GM23338 (cell line): ENCODE data around the gene GUCD1. TPM values are rescaled to one million over a fixed set of nuclear protein-coding genes. Genes with fewer than 3 reads are reported as not detected.

Source experiments
- ATAC-seq: fragments of 200-7000 bp; cut with Tn5 transposase; 3 replicates; pipeline ENCODE4 v1.9.1; 2020
- DNase-seq: peaks from one replicate; pipeline ENCODE4 v3.0.0-alpha.2; 2015; ENCODE audit warnings: low spot score
- H2AFZ ChIP-seq: fragments of 200-600 bp; sonication (generic); 2 replicates; pipeline ENCODE4 v1.8.0; 2016; ENCODE audit warnings: antibody characterized with exemption, mild to moderate bottlenecking, moderate library complexity
- H3F3A ChIP-seq: fragments of 200-600 bp; sonication (generic); replicated peaks from 2 replicates; pipeline ENCODE4 v1.8.0; 2017; ENCODE audit warnings: antibody characterized with exemption, mixed run types, low read depth
- H3K27ac ChIP-seq: fragments of 200-600 bp; sonication (generic); 2 replicates; pipeline ENCODE4 v1.6.1; 2016; ENCODE audit warnings: low read depth
- H3K27me3 ChIP-seq: fragments of 200-600 bp; sonication (generic); 2 replicates; pipeline ENCODE4 v1.8.0; 2016; ENCODE audit warnings: mild to moderate bottlenecking, mixed run types, moderate library complexity; ENCODE audit not compliant: insufficient read depth
- H3K36me3 ChIP-seq: fragments of 200-600 bp; sonication (generic); 2 replicates; pipeline ENCODE4 v1.8.0; 2016; ENCODE audit warnings: mild to moderate bottlenecking; ENCODE audit not compliant: insufficient read depth
- H3K4me1 ChIP-seq: fragments of 200-600 bp; sonication (generic); 2 replicates; pipeline ENCODE4 v1.8.0; 2016; ENCODE audit warnings: mild to moderate bottlenecking, moderate library complexity; ENCODE audit not compliant: insufficient read depth
- H3K4me2 ChIP-seq: fragments of 200-600 bp; sonication (generic); 2 replicates; pipeline ENCODE4 v1.7.1; 2017; ENCODE audit warnings: mixed run types
- H3K4me3 ChIP-seq: fragments of 200-600 bp; sonication (generic); 2 replicates; pipeline ENCODE4 v1.6.1; 2016; ENCODE audit warnings: mixed run types
- H3K79me2 ChIP-seq: fragments of 200-600 bp; sonication (generic); replicated peaks from 2 replicates; pipeline ENCODE4 v1.8.0; 2017; ENCODE audit warnings: mild to moderate bottlenecking; ENCODE audit not compliant: insufficient read depth
- H3K9me2 ChIP-seq: fragments of 200-600 bp; sonication (generic); 2 replicates; pipeline ENCODE4 v1.8.0; 2017; ENCODE audit not compliant: insufficient read depth
- H4K20me1 ChIP-seq: fragments of 200-600 bp; sonication (generic); replicated peaks from 2 replicates; pipeline ENCODE4 v1.8.0; 2017; ENCODE audit warnings: mild to moderate bottlenecking; ENCODE audit not compliant: insufficient read depth
- H3K27ac Mint-ChIP-seq: 2 replicates; pipeline ENCODE4 v1.8.0; 2020; ENCODE audit warnings: inconsistent platforms, mild to moderate bottlenecking, moderate library complexity, mixed read lengths
- H3K27me3 Mint-ChIP-seq: 3 replicates; pipeline ENCODE4 v1.8.0; 2022; ENCODE audit warnings: low read depth, mild to moderate bottlenecking, moderate library complexity, mixed read lengths, inconsistent platforms; ENCODE audit not compliant: insufficient read depth, poor library complexity
- H3K36me3 Mint-ChIP-seq: 3 replicates; pipeline ENCODE4 v1.8.0; 2021; ENCODE audit warnings: low read depth, mild to moderate bottlenecking, inconsistent platforms, moderate library complexity, mixed read lengths
- H3K4me1 Mint-ChIP-seq: 3 replicates; pipeline ENCODE4 v1.8.0; 2020; ENCODE audit warnings: mild to moderate bottlenecking, inconsistent platforms, mixed read lengths
- H3K4me3 Mint-ChIP-seq: 3 replicates; pipeline ENCODE4 v1.8.0; 2021; ENCODE audit warnings: moderate library complexity, mild to moderate bottlenecking, inconsistent platforms, mixed read lengths
- H3K9me3 Mint-ChIP-seq: 3 replicates; pipeline ENCODE4 v1.8.0; 2020; ENCODE audit warnings: moderate library complexity, mild to moderate bottlenecking, inconsistent platforms, mixed read lengths
- CREB1 ChIP-seq: fragments of 250-450 bp; sonication (Bioruptor Pico); IDR thresholded peaks from 2 replicates; pipeline ENCODE4 v1.5.0; 2020; ENCODE audit warnings: low read depth, mild to moderate bottlenecking, moderate library complexity
- CTCF ChIP-seq, 2 experiments: fragments of 200-600 bp in 1 of 2; sonication (generic) in 1 of 2; conservative IDR thresholded peaks; 2 replicates each; pipeline versions ENCODE4 v1.5.1 to v1.6.1; 2016 to 2017; ENCODE audit warnings: antibody characterized with exemption in 2 of 2, low read depth in 2 of 2, mild to moderate bottlenecking in 2 of 2, moderate library complexity in 1 of 2
- ETS1 ChIP-seq: IDR thresholded peaks from 2 replicates; pipeline ENCODE4 v1.6.1; 2016; ENCODE audit warnings: antibody characterized with exemption
- EZH2 ChIP-seq: fragments of 200-600 bp; sonication (generic); IDR thresholded peaks from one replicate; pipeline ENCODE4 v1.8.0; 2017; ENCODE audit warnings: antibody characterized with exemption, mild to moderate bottlenecking, low read depth; ENCODE audit not compliant: unreplicated experiment
- EZH2phosphoT487 ChIP-seq: fragments of 200-600 bp; sonication (generic); IDR thresholded peaks from one replicate; pipeline ENCODE4 v1.8.1; 2018; ENCODE audit warnings: antibody characterized with exemption; ENCODE audit not compliant: unreplicated experiment
- NANOG ChIP-seq: IDR thresholded peaks from 2 replicates; pipeline ENCODE4 v1.6.1; 2016; ENCODE audit warnings: antibody characterized with exemption, borderline replicate concordance
- POLR2AphosphoS5 ChIP-seq: IDR thresholded peaks from 2 replicates; pipeline ENCODE4 v1.6.1; 2016; ENCODE audit warnings: antibody characterized with exemption, low read depth
- REST ChIP-seq: IDR thresholded peaks from one replicate; pipeline ENCODE4 v1.6.1; 2018; ENCODE audit warnings: antibody characterized with exemption; ENCODE audit not compliant: unreplicated experiment
- STAT1 ChIP-seq: IDR thresholded peaks from one replicate; pipeline ENCODE4 v1.6.1; 2016; ENCODE audit warnings: antibody characterized with exemption; ENCODE audit not compliant: unreplicated experiment
- ZNF331 ChIP-seq: fragments of 250-450 bp; sonication (Bioruptor Pico); IDR thresholded peaks from 2 replicates; pipeline ENCODE4 v1.5.0; 2020; ENCODE audit warnings: low read depth, mild to moderate bottlenecking, moderate library complexity
- polyA plus RNA-seq: library from polyadenylated mRNA; unstranded; fragments of >200 nt; fragmentation: Nextera tagmentation; extraction: Ambion mirVana; gene quantifications from 2 replicates; pipeline ENCODE4 v1.2.1, GENCODE V29; 2016
- total RNA-seq: library from RNA; depleted of rRNA; stranded (reverse); fragments of >200 nt; shearing (Covaris generic); gene quantifications from 2 replicates; pipeline ENCODE4 v1.2.3, GENCODE V29; 2014

Gene GUCD1
- total and polyA plus RNA-seq, 2 experiments from 2014 or later, result 39.0 to 106 TPM

GRCh38 chr22:24495365-24495675 lies 59.6 kb downstream of the GUCD1 start:
- Histone ChIP-seq H3K4me3 (peak overlapping the region; percentile 67; the same call in 1 of the 2 replicates), H3K79me2 (no peaks in the 10 kb centered on the region), H3K27ac (no peak overlapping the region), H3K36me3 (no peaks in the 10 kb centered on the region; the same call in 1 of the 2 replicates), H3F3A (no peaks in the 10 kb centered on the region; the same call in 1 of the 2 replicates), H3K27me3 (peaks cover 53% of the 10 kb centered on the region), H3K9me2 (no peaks in the 10 kb centered on the region), H2AFZ (no peak overlapping the region), H4K20me1 (no peaks in the 10 kb centered on the region; the same call in 1 of the 2 replicates), H3K4me2 (peak overlapping the region; percentile 90; the same call in 1 of the 2 replicates), H3K4me1 (peaks cover 6% of the 10 kb centered on the region)
- Mint-ChIP-seq H3K27ac (no peak overlapping the region), H3K9me3 (peaks cover 12% of the 10 kb centered on the region; the same call in 2 of the 3 replicates), H3K36me3 (peaks cover 6% of the 10 kb centered on the region; the same call in 2 of the 3 replicates), H3K27me3 (peaks cover 37% of the 10 kb centered on the region), H3K4me3 (peak overlapping the region; percentile 49; the same call in 1 of the 3 replicates), H3K4me1 (peaks cover 1% of the 10 kb centered on the region; the same call in 1 of the 3 replicates)
- ATAC-seq (no peak), DNase-seq (no peak)
- TF ChIP-seq ETS1 (no peak), REST (no peak), EZH2phosphoT487 (no peak), NANOG (no peak), CREB1 (CRISPR knock-in tag) (no peak), ZNF331 (CRISPR knock-in tag) (no peak), CTCF (conservative IDR thresholded peaks at IDR 0.05; ENCODE audit: low read depth in 2 of 2) (no peak), POLR2AphosphoS5 (no peak), EZH2 (no peak), STAT1 (no peak)
